GM12878 (cell line): ENCODE measurements around the gene SMIM43. TPM values are rescaled to one million over a fixed set of nuclear protein-coding genes. Genes with fewer than 3 reads are reported as not detected.

Source experiments
- ATAC-seq: fragments of 200-7000 bp; cut with Tn5 transposase; 3 replicates; pipeline ENCODE4 v1.9.1; 2020; ENCODE audit warnings: mild to moderate bottlenecking, moderate library complexity
- BruUV-seq: library from RNA; stranded (reverse); fragments of 400-500 nt; replicated peaks from 2 replicates; lab custom pipeline; 2021; lab: Mats Ljungman, UMichigan
- CTCF ChIA-PET: fragments of 300-600 bp; sonication (Branson Sonifier 250); formaldehyde crosslinking; extraction: SDS; loops from one replicate; lab custom pipeline; 2021; ENCODE audit warnings: inconsistent platforms; lab: Yijun Ruan, JAX
- POLR2A ChIA-PET: fragments of 350-600 bp; formaldehyde crosslinking; extraction: SDS; loops from one replicate; lab custom pipeline; 2021; ENCODE audit warnings: inconsistent platforms; lab: Charles Lee
- RAD21 ChIA-PET: fragments of 300-600 bp; sonication (Branson Sonifier 250); formaldehyde crosslinking; loops from one replicate; lab custom pipeline; 2023; ENCODE audit warnings: antibody characterized with exemption; ENCODE audit not compliant: unreplicated experiment; lab: Charles Lee
- SMC1A ChIA-PET: fragments of 300-600 bp; sonication (Branson Sonifier 250); formaldehyde crosslinking; loops from one replicate; lab custom pipeline; 2023; ENCODE audit not compliant: unreplicated experiment, uncharacterized antibody; lab: Charles Lee
- DNase-seq: peaks from one replicate; pipeline ENCODE4 v3.0.0-alpha.2; 2011; ENCODE audit warnings: low read depth, low spot score
- FAIRE-seq: peaks from 3 replicates; lab custom pipeline; 2011; peaks lifted over from hg19 to GRCh38; lab: Jason Lieb, UNC
- H2AFZ ChIP-seq: 2 replicates; pipeline ENCODE4 v1.6.0; 2011; ENCODE audit warnings: low read depth, low read length, control low read depth; ENCODE audit not compliant: control insufficient read depth
- H3K27ac ChIP-seq: 2 replicates; pipeline ENCODE4 v1.5.1; 2011; ENCODE audit warnings: control low read depth; ENCODE audit not compliant: control insufficient read depth, insufficient read depth
- H3K27me3 ChIP-seq, 2 experiments: replicated peaks in 1 of 2; 2 replicates each; pipeline versions ENCODE4 v1.6.0 to v1.6.1; 2011; ENCODE audit warnings: low read length in 1 of 2; ENCODE audit not compliant: control insufficient read depth in 2 of 2, insufficient read depth in 2 of 2
- H3K36me3 ChIP-seq, 2 experiments: 2 replicates each; pipeline ENCODE4 v1.5.1; 2011; ENCODE audit warnings: low read length in 1 of 2; ENCODE audit not compliant: control insufficient read depth in 2 of 2, insufficient read depth in 2 of 2
- H3K4me1 ChIP-seq: 2 replicates; pipeline ENCODE4 v1.6.1; 2011; ENCODE audit warnings: mild to moderate bottlenecking, low read length, moderate library complexity, mixed read lengths; ENCODE audit not compliant: control insufficient read depth, insufficient read depth
- H3K4me2 ChIP-seq: 2 replicates; pipeline ENCODE4 v1.6.0; 2011; ENCODE audit warnings: control low read depth; ENCODE audit not compliant: control insufficient read depth, insufficient read depth
- H3K4me3 ChIP-seq: fragments of 200-600 bp; sonication (generic); 2 replicates; pipeline ENCODE4 v1.5.1; 2016
- H3K79me2 ChIP-seq: 2 replicates; pipeline ENCODE4 v1.6.0; 2011; ENCODE audit warnings: low read length; ENCODE audit not compliant: control insufficient read depth, insufficient read depth
- H3K9ac ChIP-seq: 2 replicates; pipeline ENCODE4 v1.8.0; 2011; ENCODE audit warnings: low read length, control low read depth, mixed read lengths; ENCODE audit not compliant: control insufficient read depth, insufficient read depth
- H3K9me3 ChIP-seq: replicated peaks from 3 replicates; pipeline ENCODE4 v1.5.1; 2011; ENCODE audit warnings: mild to moderate bottlenecking, low read length; ENCODE audit not compliant: control insufficient read depth, insufficient read depth
- H4K20me1 ChIP-seq: 2 replicates; pipeline ENCODE4 v1.6.0; 2011; ENCODE audit not compliant: control insufficient read depth, insufficient read depth
- DPF2 ChIP-seq: fragments of 450-650 bp; IDR thresholded peaks from 2 replicates; pipeline ENCODE4 v1.6.1; 2017; ENCODE audit warnings: mild to moderate bottlenecking
- ELK1 ChIP-seq: IDR thresholded peaks from 2 replicates; pipeline ENCODE4 v1.6.1; 2012; ENCODE audit warnings: low read depth, low read length, improper control_type of control experiment
- STAT1 ChIP-seq: fragments of 450-650 bp; conservative IDR thresholded peaks from 2 replicates; pipeline ENCODE4 v1.6.1; 2014; ENCODE audit warnings: antibody characterized with exemption, mild to moderate bottlenecking
- USF1 ChIP-seq: IDR thresholded peaks from 2 replicates; pipeline ENCODE4 v1.6.1; 2011; ENCODE audit warnings: borderline replicate concordance, low read depth, mild to moderate bottlenecking, moderate library complexity, mixed read lengths, low read length; ENCODE audit not compliant: insufficient read depth; ENCODE audit errors: extremely low read length
- ZNF592 ChIP-seq: fragments of 450-650 bp; IDR thresholded peaks from 2 replicates; pipeline ENCODE4 v1.6.1; 2017; ENCODE audit warnings: mild to moderate bottlenecking, moderate library complexity
- WGBS: methylation state at CpG from one replicate; pipeline ENCODE4 v1.1.6; 2016; ENCODE audit warnings: low lambda C conversion rate; ENCODE audit not compliant: insufficient replicate concordance, insufficient coverage; ENCODE audit errors: missing lambda C conversion rate; 5-methylcytosine and 5-hydroxymethylcytosine counted together
- in situ Hi-C: fragments of 300-500 bp; cut with MboI; formaldehyde crosslinking; loops from 9 replicates; pipeline ENCODE4 v1.14.3; 2018; ENCODE audit warnings: mixed read lengths
- intact Hi-C: fragments of 100-400 bp; cut with micrococcal nuclease; formaldehyde crosslinking; loops from one replicate; pipeline ENCODE4 v1.14.2; 2022; ENCODE audit not compliant: unreplicated experiment
- polyA plus RNA-seq, 11 experiments: library from polyadenylated mRNA; depleted of rRNA in 4 of 11; unstranded in 6 of 11; stranded (reverse) in 5 of 11; fragments of >200 nt; fragmentation: Nextera tagmentation in 4 of 11; fragmentation: Illumina TruSeq in 1 of 11; extraction: Ambion mirVana in 4 of 11; extraction: Trizol in 1 of 11; gene quantifications; 1 replicate in 1 of 11; 2 replicates in 10 of 11; pipeline versions ENCODE4 v1.2.1 to v1.2.3, GENCODE V29; 2011 to 2016; ENCODE audit warnings: inconsistent platforms in 2 of 11, missing spikeins in 2 of 11, low read depth in 1 of 11
- total RNA-seq, 4 experiments: library from RNA; depleted of rRNA in 3 of 4; stranded (reverse); fragments of >200 nt in 3 of 4; fragmentation: Illumina TruSeq in 1 of 4; extraction: Trizol in 1 of 4; gene quantifications; 2 replicates each; pipeline versions ENCODE4 v1.2.1 to v1.2.3, GENCODE V29; 2013 to 2021
- TF ChIP-seq, protein P1 (sequence below): IDR thresholded peaks from 2 replicates; pipeline ENCODE4 v1.6.1; 2011; ENCODE audit warnings: low read depth, low read length, improper control_type of control experiment, borderline replicate concordance
- TF ChIP-seq, protein P2 (sequence below): fragments of 450-650 bp; IDR thresholded peaks from 2 replicates; pipeline ENCODE4 v1.6.1; 2016; ENCODE audit warnings: mild to moderate bottlenecking
- TF ChIP-seq, protein P3 (sequence below): IDR thresholded peaks from 2 replicates; pipeline ENCODE4 v1.6.1; 2011; ENCODE audit warnings: borderline replicate concordance, low read depth, mild to moderate bottlenecking, moderate library complexity, low read length; ENCODE audit not compliant: insufficient read depth, poor library complexity, severe bottlenecking

The SMIM43 gene
- total and polyA plus RNA-seq, 10 of the 15 experiments (the other 5 are each of a cell fraction or from before 2014, with no cell fraction given): 0.12 TPM; not detected in 9

- TF ChIP-seq ZNF592: no peak
These were observed 43.3 kb downstream of the SMIM43 start (continued) for GRCh38 chr4:121721700-121722099.

GRCh38 chr4:121720109-121720508, 44.9 kb downstream of the SMIM43 start:
- Histone ChIP-seq H3K27ac (no peak overlapping the region), H2AFZ (no peak overlapping the region), H3K4me1 (no peaks in the 10 kb centered on the region), H3K9ac (no peak overlapping the region), H3K4me2 (no peak overlapping the region), H3K9me3 (no peaks in the 10 kb centered on the region), H4K20me1 (no peaks in the 10 kb centered on the region), H3K27me3 (no peaks in the 10 kb centered on the region; a peak in 1 of 4 replicates), H3K36me3 (no peaks in the 10 kb centered on the region), H3K79me2 (no peaks in the 10 kb centered on the region), H3K4me3 (no peak overlapping the region)
- no TSS peak for BruUV-seq
- DNase-seq (no peak), ATAC-seq (no peak), FAIRE-seq (no peak)
- ChIA-PET RAD21 (no interaction called here), POLR2A (no interaction called here), SMC1A (no interaction called here), CTCF (no interaction called here)
- in situ Hi-C loops (no loop called here), intact Hi-C loops (no loop called here)
- WGBS: 5% methylated on average over 1 of the region's 1 CpG
- TF ChIP-seq STAT1 (no peak), DPF2 (no peak), ELK1 (no peak), USF1 (no peak)
- TF ChIP-seq, protein P1, sequence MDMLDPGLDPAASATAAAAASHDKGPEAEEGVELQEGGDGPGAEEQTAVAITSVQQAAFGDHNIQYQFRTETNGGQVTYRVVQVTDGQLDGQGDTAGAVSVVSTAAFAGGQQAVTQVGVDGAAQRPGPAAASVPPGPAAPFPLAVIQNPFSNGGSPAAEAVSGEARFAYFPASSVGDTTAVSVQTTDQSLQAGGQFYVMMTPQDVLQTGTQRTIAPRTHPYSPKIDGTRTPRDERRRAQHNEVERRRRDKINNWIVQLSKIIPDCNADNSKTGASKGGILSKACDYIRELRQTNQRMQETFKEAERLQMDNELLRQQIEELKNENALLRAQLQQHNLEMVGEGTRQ: no peak
- TF ChIP-seq, protein P2, sequence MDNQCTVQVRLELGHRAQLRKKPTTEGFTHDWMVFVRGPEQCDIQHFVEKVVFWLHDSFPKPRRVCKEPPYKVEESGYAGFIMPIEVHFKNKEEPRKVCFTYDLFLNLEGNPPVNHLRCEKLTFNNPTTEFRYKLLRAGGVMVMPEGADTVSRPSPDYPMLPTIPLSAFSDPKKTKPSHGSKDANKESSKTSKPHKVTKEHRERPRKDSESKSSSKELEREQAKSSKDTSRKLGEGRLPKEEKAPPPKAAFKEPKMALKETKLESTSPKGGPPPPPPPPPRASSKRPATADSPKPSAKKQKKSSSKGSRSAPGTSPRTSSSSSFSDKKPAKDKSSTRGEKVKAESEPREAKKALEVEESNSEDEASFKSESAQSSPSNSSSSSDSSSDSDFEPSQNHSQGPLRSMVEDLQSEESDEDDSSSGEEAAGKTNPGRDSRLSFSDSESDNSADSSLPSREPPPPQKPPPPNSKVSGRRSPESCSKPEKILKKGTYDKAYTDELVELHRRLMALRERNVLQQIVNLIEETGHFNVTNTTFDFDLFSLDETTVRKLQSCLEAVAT: no peak
- TF ChIP-seq, protein P3, sequence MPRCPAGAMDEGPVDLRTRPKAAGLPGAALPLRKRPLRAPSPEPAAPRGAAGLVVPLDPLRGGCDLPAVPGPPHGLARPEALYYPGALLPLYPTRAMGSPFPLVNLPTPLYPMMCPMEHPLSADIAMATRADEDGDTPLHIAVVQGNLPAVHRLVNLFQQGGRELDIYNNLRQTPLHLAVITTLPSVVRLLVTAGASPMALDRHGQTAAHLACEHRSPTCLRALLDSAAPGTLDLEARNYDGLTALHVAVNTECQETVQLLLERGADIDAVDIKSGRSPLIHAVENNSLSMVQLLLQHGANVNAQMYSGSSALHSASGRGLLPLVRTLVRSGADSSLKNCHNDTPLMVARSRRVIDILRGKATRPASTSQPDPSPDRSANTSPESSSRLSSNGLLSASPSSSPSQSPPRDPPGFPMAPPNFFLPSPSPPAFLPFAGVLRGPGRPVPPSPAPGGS: no peak
